ENCODE results near the gene KRT2.

The KRT2 gene

GRCh38 chr12:52696588-52696987 is 44.6 kb upstream of the KRT2 start:
- TF ChIP-seq, protein P1, sequence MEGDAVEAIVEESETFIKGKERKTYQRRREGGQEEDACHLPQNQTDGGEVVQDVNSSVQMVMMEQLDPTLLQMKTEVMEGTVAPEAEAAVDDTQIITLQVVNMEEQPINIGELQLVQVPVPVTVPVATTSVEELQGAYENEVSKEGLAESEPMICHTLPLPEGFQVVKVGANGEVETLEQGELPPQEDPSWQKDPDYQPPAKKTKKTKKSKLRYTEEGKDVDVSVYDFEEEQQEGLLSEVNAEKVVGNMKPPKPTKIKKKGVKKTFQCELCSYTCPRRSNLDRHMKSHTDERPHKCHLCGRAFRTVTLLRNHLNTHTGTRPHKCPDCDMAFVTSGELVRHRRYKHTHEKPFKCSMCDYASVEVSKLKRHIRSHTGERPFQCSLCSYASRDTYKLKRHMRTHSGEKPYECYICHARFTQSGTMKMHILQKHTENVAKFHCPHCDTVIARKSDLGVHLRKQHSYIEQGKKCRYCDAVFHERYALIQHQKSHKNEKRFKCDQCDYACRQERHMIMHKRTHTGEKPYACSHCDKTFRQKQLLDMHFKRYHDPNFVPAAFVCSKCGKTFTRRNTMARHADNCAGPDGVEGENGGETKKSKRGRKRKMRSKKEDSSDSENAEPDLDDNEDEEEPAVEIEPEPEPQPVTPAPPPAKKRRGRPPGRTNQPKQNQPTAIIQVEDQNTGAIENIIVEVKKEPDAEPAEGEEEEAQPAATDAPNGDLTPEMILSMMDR (IDR thresholded peaks at IDR 0.05; ENCODE audit: insufficient read depth, low read depth, low read length, missing control alignments): no peak
- H3K4me3 ChIP-seq (ENCODE audit: low read length): no peak overlapping the region
- no peak for DNase-seq (ENCODE audit: low read depth)

DNA sequence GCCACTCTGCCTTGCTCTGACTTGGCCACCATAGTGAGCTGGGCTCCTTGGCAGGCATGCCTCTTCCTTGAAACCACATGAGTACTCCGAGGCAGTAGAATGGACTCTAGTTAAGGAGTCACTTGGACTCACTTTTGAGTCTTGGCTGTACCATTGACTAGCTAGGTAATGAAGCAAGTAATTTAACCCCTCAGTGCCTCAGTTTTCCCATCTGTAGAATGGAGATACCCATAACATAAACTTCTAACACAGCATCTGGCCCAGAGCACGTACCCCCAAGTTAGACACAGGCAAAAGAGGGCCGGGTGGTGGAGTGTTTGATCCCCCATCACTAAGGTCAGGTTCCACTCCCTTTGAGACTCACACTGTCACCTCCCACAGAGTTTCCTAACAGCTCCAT is 43.0 kb upstream of the KRT2 start:
- H3K4me3 ChIP-seq (ENCODE audit: low read length): no peak overlapping the region
- DNase-seq (ENCODE audit: low read depth): no peak
- TF ChIP-seq, protein P1 (IDR thresholded peaks at IDR 0.05; ENCODE audit: insufficient read depth, low read depth, low read length, missing control alignments): no peak

GRCh38 chr12:52694151-52694550 is 42.1 kb upstream of the KRT2 start:
- TF ChIP-seq, protein P1 (IDR thresholded peaks at IDR 0.05; ENCODE audit: insufficient read depth, low read depth, low read length, missing control alignments): no peak
- H3K4me3 ChIP-seq (ENCODE audit: low read length): no peak overlapping the region

GRCh38 chr12:52693261-52693660 is 41.2 kb upstream of the KRT2 start:
- H3K4me3 ChIP-seq (ENCODE audit: low read length): no peak overlapping the region
- TF ChIP-seq, protein P1 (IDR thresholded peaks at IDR 0.05; ENCODE audit: insufficient read depth, low read depth, low read length, missing control alignments): no peak
- DNase-seq (ENCODE audit: low read depth): no peak

More at GRCh38 chr12:52694151-52694550, 42.1 kb upstream of the KRT2 start:
- DNase-seq (ENCODE audit: low read depth): no peak

GRCh38 chr12:52692254-52692653 is 40.2 kb upstream of the KRT2 start:
- no peak for DNase-seq (ENCODE audit: low read depth)
- no peak overlapping the region for H3K4me3 ChIP-seq (ENCODE audit: low read length)
- TF ChIP-seq, protein P1 (IDR thresholded peaks at IDR 0.05; ENCODE audit: insufficient read depth, low read depth, low read length, missing control alignments): no peak

DNA sequence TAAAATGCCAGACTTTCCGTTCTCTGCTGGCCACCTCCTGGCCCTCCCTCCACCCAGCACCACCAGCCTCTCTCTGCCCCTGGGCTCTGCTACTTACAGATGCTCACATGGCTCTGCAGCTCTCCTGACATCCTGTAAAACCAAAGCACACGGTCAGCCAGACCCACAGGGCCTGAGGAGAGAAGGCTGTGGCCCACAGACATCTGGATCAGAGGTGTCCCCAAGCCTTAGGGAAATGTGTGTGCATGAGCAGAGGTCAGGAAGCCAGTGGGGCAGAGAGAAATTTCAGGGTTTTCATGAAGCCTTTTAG is 39.8 kb upstream of the KRT2 start:
- no peak for DNase-seq (ENCODE audit: low read depth)
- no peak overlapping the region for H3K4me3 ChIP-seq (ENCODE audit: low read length)
- TF ChIP-seq, protein P1 (IDR thresholded peaks at IDR 0.05; ENCODE audit: insufficient read depth, low read depth, low read length, missing control alignments): no peak

DNA sequence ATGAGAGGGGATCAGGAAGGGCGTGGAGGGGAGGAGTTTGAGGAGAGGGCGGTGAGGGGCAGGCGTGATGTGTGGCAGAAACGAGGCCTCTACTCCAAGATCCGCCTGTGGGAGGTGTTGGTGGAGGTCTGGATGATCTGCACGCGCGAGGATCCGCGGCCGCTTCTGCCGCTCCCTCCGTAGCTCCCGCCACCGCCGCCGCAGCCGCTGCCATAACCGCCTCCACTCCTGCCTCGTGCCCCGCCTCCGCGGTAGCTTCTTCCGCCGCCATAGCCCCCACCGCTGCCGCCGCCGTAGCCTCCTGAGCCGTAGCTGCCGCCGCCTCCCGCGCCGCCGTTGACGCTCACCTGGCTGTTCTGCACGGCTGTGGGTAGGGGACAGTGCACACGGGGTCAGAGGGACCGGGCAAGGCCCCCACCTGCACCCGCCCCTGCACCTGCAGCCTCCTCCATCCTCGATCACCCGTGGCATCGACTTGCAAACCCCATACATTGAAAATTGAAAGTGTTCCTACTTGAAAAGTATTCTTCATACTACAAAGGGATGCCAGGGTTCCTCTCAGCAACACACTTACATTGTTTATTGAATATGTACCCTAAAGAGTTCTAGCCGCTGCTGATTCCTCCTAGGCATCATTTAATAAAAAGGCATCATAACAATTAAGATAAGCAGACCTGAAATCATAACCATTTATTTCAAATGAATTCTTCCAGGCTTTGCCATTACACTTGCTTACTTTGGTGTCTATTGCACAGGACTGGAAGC is 39.2 kb upstream of the KRT2 start:
- H3K4me3 ChIP-seq (ENCODE audit: low read length): no peak overlapping the region
- DNase-seq (ENCODE audit: low read depth): no peak
- TF ChIP-seq, protein P1 (IDR thresholded peaks at IDR 0.05; ENCODE audit: insufficient read depth, low read depth, low read length, missing control alignments): no peak

Data from epithelial cell of esophagus (primary cell).